ENCODE measurements around the gene CAV3.

GRCh38 chr3:8723612-8724011 lies 10.0 kb upstream of the CAV3 start:
- no peak for TF ChIP-seq CTCF (IDR thresholded peaks at IDR 0.05; ENCODE audit: insufficient read depth, low read depth, low read length)
- TF ChIP-seq EZH2 (IDR thresholded peaks at IDR 0.05; ENCODE audit: insufficient read depth, low read length): no peak
